Activated CD4-positive, alpha-beta T cell treated with anti-CD3 and anti-CD28 coated beads, Interleukin-2, amount 10 ng/mL, durations not matched to agents 24 days and 14 days (primary cell): ENCODE data around the gene CRIM1. TPM values are rescaled to one million over a fixed set of nuclear protein-coding genes. Genes with fewer than 3 reads are reported as not detected.

ENCODE experiments used
- DNase-seq: peaks from one replicate; pipeline ENCODE4 v3.0.0; 2022
- H3K27ac Mint-ChIP-seq: one replicate; pipeline ENCODE4 v1.8.0; 2022; ENCODE audit warnings: mild to moderate bottlenecking, mixed read lengths
- H3K27me3 Mint-ChIP-seq: one replicate; pipeline ENCODE4 v1.8.0; 2022; ENCODE audit warnings: mixed read lengths
- H3K36me3 Mint-ChIP-seq: one replicate; pipeline ENCODE4 v1.8.0; 2022; ENCODE audit warnings: low read depth, mild to moderate bottlenecking, mixed read lengths
- H3K4me1 Mint-ChIP-seq: one replicate; pipeline ENCODE4 v1.8.0; 2021; ENCODE audit warnings: mixed read lengths
- H3K4me3 Mint-ChIP-seq: one replicate; pipeline ENCODE4 v1.8.0; 2022; ENCODE audit warnings: mild to moderate bottlenecking, moderate library complexity, mixed read lengths
- H3K9me3 Mint-ChIP-seq: one replicate; pipeline ENCODE4 v1.8.0; 2021; ENCODE audit warnings: mixed read lengths
- intact Hi-C: fragments of 100-400 bp; cut with micrococcal nuclease; formaldehyde crosslinking; loops from one replicate; pipeline ENCODE4 v1.15.1; 2023
- total RNA-seq: library from RNA; stranded (reverse); gene quantifications from 2 replicates; pipeline ENCODE4 v1.2.3, GENCODE V29; 2022

The CRIM1 gene
- total RNA-seq, 1 donor from 2014 or later = 19.0 TPM

- no peak for DNase-seq
- Mint-ChIP-seq H3K9me3 (no peaks in the 10 kb centered on the region), H3K4me3 (no peak overlapping the region), H3K4me1 (peaks cover 13% of the 10 kb centered on the region), H3K27me3 (no peaks in the 10 kb centered on the region), H3K27ac (no peak overlapping the region), H3K36me3 (peaks cover 18% of the 10 kb centered on the region)
- intact Hi-C loops = no loop called here
These were observed 88.8 kb downstream of the CRIM1 start for GRCh38 chr2:36444216-36444936.

GRCh38 chr2:36445185-36445866 is 89.7 kb downstream of the CRIM1 start:
- Mint-ChIP-seq H3K4me3 (no peak overlapping the region), H3K27me3 (no peaks in the 10 kb centered on the region), H3K27ac (no peak overlapping the region), H3K4me1 (peaks cover 13% of the 10 kb centered on the region), H3K36me3 (peaks cover 18% of the 10 kb centered on the region), H3K9me3 (no peaks in the 10 kb centered on the region)
- intact Hi-C loops = no loop called here
- no peak for DNase-seq

- DNase-seq = no peak
- H3K9me3 Mint-ChIP-seq = no peaks in the 10 kb centered on the region
- intact Hi-C loops = no loop called here
- peaks cover 16% of the 10 kb centered on the region for H3K36me3 Mint-ChIP-seq
- H3K4me1 Mint-ChIP-seq = peaks cover 13% of the 10 kb centered on the region
- H3K27ac Mint-ChIP-seq = no peak overlapping the region
- no peaks in the 10 kb centered on the region for H3K27me3 Mint-ChIP-seq
- H3K4me3 Mint-ChIP-seq = no peak overlapping the region
These were observed 90.7 kb downstream of the CRIM1 start for GRCh38 chr2:36446294-36446693.

- Mint-ChIP-seq H3K4me1 (peaks cover 3% of the 10 kb centered on the region), H3K4me3 (no peak overlapping the region), H3K9me3 (no peaks in the 10 kb centered on the region), H3K27me3 (no peaks in the 10 kb centered on the region), H3K27ac (no peak overlapping the region), H3K36me3 (peaks cover 3% of the 10 kb centered on the region)
- intact Hi-C loops = no loop called here
- no peak for DNase-seq
These were observed 93.6 kb downstream of the CRIM1 start for GRCh38 chr2:36449213-36449612.

- H3K27me3 Mint-ChIP-seq = no peaks in the 10 kb centered on the region
These were observed 94.4 kb downstream of the CRIM1 start for GRCh38 chr2:36449943-36450392.

GRCh38 chr2:36450466-36451196 is 95.1 kb downstream of the CRIM1 start:
- no peak overlapping the region for H3K4me3 Mint-ChIP-seq
- H3K9me3 Mint-ChIP-seq = no peaks in the 10 kb centered on the region
- H3K27me3 Mint-ChIP-seq = no peaks in the 10 kb centered on the region
- H3K36me3 Mint-ChIP-seq = no peaks in the 10 kb centered on the region
- no peak overlapping the region for H3K27ac Mint-ChIP-seq
- DNase-seq = no peak
- no peaks in the 10 kb centered on the region for H3K4me1 Mint-ChIP-seq
- intact Hi-C loops = no loop called here

More at GRCh38 chr2:36449943-36450392, 94.4 kb downstream of the CRIM1 start:
- no peaks in the 10 kb centered on the region for H3K36me3 Mint-ChIP-seq
- H3K4me3 Mint-ChIP-seq = no peak overlapping the region
- H3K4me1 Mint-ChIP-seq = no peaks in the 10 kb centered on the region
- H3K9me3 Mint-ChIP-seq = no peaks in the 10 kb centered on the region
- intact Hi-C loops = no loop called here
- H3K27ac Mint-ChIP-seq = no peak overlapping the region
- DNase-seq = no peak

GRCh38 chr2:36451512-36451911 is 95.9 kb downstream of the CRIM1 start:
- intact Hi-C loops = no loop called here
- no peaks in the 10 kb centered on the region for H3K4me1 Mint-ChIP-seq
- no peaks in the 10 kb centered on the region for H3K9me3 Mint-ChIP-seq
- no peak overlapping the region for H3K27ac Mint-ChIP-seq
- DNase-seq = no peak
- no peak overlapping the region for H3K4me3 Mint-ChIP-seq
- no peaks in the 10 kb centered on the region for H3K36me3 Mint-ChIP-seq
- no peaks in the 10 kb centered on the region for H3K27me3 Mint-ChIP-seq

- Mint-ChIP-seq H3K4me3 (no peak overlapping the region), H3K36me3 (no peaks in the 10 kb centered on the region), H3K4me1 (no peaks in the 10 kb centered on the region), H3K27ac (no peak overlapping the region), H3K27me3 (no peaks in the 10 kb centered on the region), H3K9me3 (no peaks in the 10 kb centered on the region)
- intact Hi-C loops = no loop called here
- no peak for DNase-seq
These were observed 96.7 kb downstream of the CRIM1 start for GRCh38 chr2:36452260-36452659.

GRCh38 chr2:36453652-36454051 is 98.1 kb downstream of the CRIM1 start:
- Mint-ChIP-seq H3K9me3 (no peaks in the 10 kb centered on the region), H3K4me1 (no peaks in the 10 kb centered on the region), H3K36me3 (no peaks in the 10 kb centered on the region), H3K27ac (no peak overlapping the region), H3K27me3 (no peaks in the 10 kb centered on the region), H3K4me3 (no peak overlapping the region)
- intact Hi-C loops = no loop called here
- no peak for DNase-seq

- Mint-ChIP-seq H3K9me3 (no peaks in the 10 kb centered on the region), H3K4me1 (no peaks in the 10 kb centered on the region), H3K27me3 (no peaks in the 10 kb centered on the region), H3K36me3 (no peaks in the 10 kb centered on the region), H3K27ac (no peak overlapping the region), H3K4me3 (no peak overlapping the region)
- intact Hi-C loops = no loop called here
- no peak for DNase-seq
These were observed 99.4 kb downstream of the CRIM1 start for GRCh38 chr2:36455011-36455410.

- no peak for DNase-seq
- intact Hi-C loops = no loop called here
- Mint-ChIP-seq H3K36me3 (no peaks in the 10 kb centered on the region), H3K27ac (no peak overlapping the region), H3K27me3 (no peaks in the 10 kb centered on the region), H3K9me3 (no peaks in the 10 kb centered on the region), H3K4me3 (no peak overlapping the region), H3K4me1 (no peaks in the 10 kb centered on the region)
These were observed 100.2 kb downstream of the CRIM1 start for GRCh38 chr2:36455788-36456187.

- no peak overlapping the region for H3K27ac Mint-ChIP-seq
These were observed 100.9 kb downstream of the CRIM1 start for GRCh38 chr2:36456227-36457175.

GRCh38 chr2:36458106-36458505 is 102.5 kb downstream of the CRIM1 start:
- no peak for DNase-seq
- Mint-ChIP-seq H3K27ac (no peak overlapping the region), H3K4me1 (no peaks in the 10 kb centered on the region), H3K9me3 (no peaks in the 10 kb centered on the region), H3K36me3 (no peaks in the 10 kb centered on the region), H3K4me3 (no peak overlapping the region), H3K27me3 (no peaks in the 10 kb centered on the region)
- intact Hi-C loops = no loop called here

More at GRCh38 chr2:36456227-36457175, 100.9 kb downstream of the CRIM1 start:
- intact Hi-C loops = no loop called here
- no peak overlapping the region for H3K4me3 Mint-ChIP-seq
- no peak for DNase-seq
- H3K4me1 Mint-ChIP-seq = no peaks in the 10 kb centered on the region
- no peaks in the 10 kb centered on the region for H3K9me3 Mint-ChIP-seq
- no peaks in the 10 kb centered on the region for H3K36me3 Mint-ChIP-seq
- no peaks in the 10 kb centered on the region for H3K27me3 Mint-ChIP-seq
